ENCODE data around the gene SPPL3. TPM values are rescaled to one million over a fixed set of nuclear protein-coding genes. Genes with fewer than 3 reads are reported as not detected.
"Not testable (repeated sequence)": the region's sequence is repeated elsewhere in the genome, so short reads cannot be mapped to it uniquely, and the experiment has no call there.

Gene SPPL3, protein sequence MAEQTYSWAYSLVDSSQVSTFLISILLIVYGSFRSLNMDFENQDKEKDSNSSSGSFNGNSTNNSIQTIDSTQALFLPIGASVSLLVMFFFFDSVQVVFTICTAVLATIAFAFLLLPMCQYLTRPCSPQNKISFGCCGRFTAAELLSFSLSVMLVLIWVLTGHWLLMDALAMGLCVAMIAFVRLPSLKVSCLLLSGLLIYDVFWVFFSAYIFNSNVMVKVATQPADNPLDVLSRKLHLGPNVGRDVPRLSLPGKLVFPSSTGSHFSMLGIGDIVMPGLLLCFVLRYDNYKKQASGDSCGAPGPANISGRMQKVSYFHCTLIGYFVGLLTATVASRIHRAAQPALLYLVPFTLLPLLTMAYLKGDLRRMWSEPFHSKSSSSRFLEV
- 7.4 and 7.5 TPM in 2 replicates for total RNA-seq (2014; rRNA removed; shearing (Covaris generic))
- polyA plus RNA-seq (2015; cell fraction: cytosol; rRNA removed) = 51.2 and 56.2 TPM in 2 replicates
- 8.2 and 16.0 TPM in 2 replicates for polyA plus RNA-seq (2015; cell fraction: nucleus; rRNA removed)

- DNase-seq (ENCODE audit: low read depth, low spot score) = peak; percentile 82
- in situ Hi-C loops (cut with HindIII; ENCODE audit: low pct_unique_long_range_greater_than_20kb, low sequenced_read_pairs) = no loop called here
These were observed at the start of gene SPPL3 for GRCh38 chr12:120904197-120904773. TSS of gene SPPL3 (minus strand) at chr12:120904358. CDS start at chr12:120903867, 491 bp downstream.

DNA sequence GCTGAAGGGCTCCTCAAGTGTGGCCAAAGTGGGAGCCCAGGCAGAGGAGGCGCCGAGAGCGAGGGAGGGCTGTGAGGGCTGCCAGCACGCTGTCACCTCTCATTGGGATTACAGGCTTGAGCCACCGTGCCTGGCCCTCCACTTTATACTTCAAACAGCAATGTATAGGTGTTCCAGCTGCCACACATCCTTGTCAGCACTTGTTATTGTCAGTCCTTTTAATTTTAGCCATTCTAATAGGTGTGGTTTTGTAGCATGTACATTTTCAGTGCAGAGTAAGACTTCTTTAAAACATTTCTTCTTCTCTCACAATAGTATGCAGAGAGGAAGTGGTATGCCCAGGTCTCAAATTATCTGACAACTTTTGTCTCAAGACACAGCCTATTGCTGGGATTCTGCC lies 46.6 kb upstream of the SPPL3 start:
- in situ Hi-C loops (cut with HindIII; ENCODE audit: low pct_unique_long_range_greater_than_20kb, low sequenced_read_pairs) = no loop called here
- no peak for DNase-seq (ENCODE audit: low read depth, low spot score)

DNA sequence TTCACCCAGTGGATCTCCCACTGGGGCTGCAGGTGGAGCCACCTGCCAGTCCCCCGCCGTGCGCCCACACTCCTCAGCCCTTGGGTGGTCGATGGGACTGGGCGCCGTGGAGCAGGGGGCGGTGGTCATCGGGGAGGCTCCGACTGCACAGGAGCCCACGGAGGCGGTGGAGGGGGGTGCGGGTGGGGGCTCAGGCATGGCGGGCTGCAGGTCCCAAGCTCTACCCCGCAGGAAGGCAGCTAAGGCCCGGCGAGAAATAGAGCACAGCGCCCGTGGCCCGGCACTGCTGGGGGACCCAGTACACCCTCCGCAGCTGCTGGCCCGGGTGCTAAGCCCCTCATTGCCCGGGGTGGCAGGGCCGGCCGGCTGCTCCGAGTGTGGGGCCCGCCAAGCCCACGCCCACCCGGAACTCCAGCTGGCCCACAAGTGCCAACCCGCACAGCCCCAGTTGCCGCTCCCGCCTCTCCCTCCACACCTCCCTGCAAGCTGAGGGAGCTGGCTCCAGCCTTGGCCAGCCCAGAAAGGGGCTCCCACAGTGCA lies 46.2 kb upstream of the SPPL3 start:
- in situ Hi-C loops (cut with HindIII; ENCODE audit: low pct_unique_long_range_greater_than_20kb, low sequenced_read_pairs) = not testable (repeated sequence)

DNA sequence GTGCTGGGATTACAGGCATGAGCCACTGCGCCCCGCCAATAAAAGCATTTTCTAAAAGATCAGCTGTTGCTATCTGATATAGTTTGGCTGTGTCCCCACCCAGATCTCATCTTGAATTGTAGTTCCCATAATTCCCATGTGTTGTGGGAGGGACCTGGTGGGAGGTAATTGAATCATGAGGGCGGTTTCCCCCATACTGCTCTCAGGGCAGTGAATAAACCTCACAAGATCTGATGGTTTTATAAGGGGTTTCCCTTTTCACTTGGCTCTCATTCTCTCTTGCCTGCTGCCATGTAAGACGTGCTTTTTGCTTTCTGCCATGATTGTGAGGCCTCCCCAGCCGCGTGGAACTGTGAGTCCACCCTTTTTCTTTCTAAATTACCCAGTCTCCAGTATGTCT lies 41.4 kb upstream of the SPPL3 start:
- DNase-seq (ENCODE audit: low read depth, low spot score); in situ Hi-C loops (cut with HindIII; ENCODE audit: low pct_unique_long_range_greater_than_20kb, low sequenced_read_pairs): not testable (repeated sequence)

More for the DNA sequence above, 46.2 kb upstream of the SPPL3 start:
- not testable (repeated sequence) for DNase-seq (ENCODE audit: low read depth, low spot score)

DNA sequence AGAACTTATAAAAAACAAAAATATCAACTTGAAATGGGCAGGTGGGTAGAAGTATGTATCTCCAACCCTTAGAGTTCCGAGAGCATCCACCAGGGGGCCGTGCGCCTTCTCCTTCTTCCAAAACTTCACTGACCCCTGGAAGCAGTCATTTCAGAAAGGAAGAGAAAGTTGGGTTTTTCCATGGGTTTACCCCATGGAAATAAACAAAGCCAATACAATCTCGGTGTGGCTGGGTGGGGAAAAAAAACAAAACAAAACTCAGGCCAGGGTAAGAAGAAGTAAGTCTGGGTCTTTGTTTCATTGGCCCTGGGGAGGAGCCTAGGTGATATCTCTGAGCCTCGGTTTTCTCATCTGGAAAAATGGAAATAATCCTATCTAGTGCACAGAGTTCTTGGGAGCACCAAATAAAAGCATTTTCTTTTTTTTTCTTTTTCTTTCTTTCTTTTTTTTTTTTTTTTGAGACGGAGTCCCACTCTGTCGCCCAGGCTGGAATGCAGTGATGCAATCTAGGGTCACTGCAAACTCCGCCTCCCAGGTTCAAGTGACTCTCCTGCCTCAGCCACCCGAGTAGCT lies 40.6 kb upstream of the SPPL3 start:
- in situ Hi-C loops (cut with HindIII; ENCODE audit: low pct_unique_long_range_greater_than_20kb, low sequenced_read_pairs) = no loop called here

DNA sequence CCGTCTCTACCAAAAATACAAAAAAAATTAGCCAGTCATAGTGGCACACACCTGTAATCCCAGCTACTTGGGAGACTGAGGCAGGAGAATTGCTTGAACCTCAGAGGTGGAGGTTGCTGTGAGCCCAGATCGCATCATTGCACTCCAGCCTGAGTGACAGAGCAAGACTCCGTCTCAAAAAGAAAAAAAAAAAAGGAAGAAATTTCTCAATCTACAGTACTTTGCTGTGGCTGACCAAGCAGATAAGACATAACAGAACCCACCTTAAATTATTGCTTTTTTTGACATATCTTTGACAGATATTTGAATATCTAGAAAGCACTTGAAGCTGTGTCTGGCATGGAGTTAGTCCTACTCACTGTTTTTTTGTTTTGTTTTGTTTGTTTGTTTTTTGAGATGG lies 39.3 kb upstream of the SPPL3 start:
- in situ Hi-C loops (cut with HindIII; ENCODE audit: low pct_unique_long_range_greater_than_20kb, low sequenced_read_pairs) = no loop called here
- no peak for DNase-seq (ENCODE audit: low read depth, low spot score)

More for the DNA sequence above, 40.6 kb upstream of the SPPL3 start:
- peak; percentile 73 for DNase-seq (ENCODE audit: low read depth, low spot score)

DNA sequence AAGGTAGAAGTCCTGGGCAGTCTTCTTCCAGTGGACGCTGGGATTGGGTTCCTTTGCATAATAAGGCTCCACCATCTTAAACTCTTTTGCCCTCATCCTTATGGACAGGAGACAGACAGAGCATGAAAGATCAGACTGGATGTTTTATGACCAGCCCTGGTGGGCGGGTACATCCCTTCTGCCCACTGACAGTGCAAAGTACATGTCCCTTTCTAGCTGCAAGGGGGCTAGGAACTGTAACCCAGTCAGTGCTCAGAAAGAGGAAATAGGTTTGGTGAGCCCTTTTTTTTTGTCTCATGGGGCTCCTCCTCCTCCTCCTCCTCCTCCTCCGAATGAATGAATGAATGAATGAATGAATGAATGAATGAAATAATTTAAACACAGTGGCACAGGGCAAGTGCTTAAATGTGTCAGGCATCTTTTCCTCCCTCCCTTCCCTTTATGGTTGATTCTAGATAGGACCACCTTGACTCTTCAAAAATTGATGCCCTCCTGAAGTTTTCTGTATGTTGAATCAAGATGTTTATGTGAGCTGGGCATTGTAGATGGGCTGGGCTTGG lies 37.8 kb upstream of the SPPL3 start:
- DNase-seq (ENCODE audit: low read depth, low spot score) = no peak
- in situ Hi-C loops (cut with HindIII; ENCODE audit: low pct_unique_long_range_greater_than_20kb, low sequenced_read_pairs) = no loop called here

DNA sequence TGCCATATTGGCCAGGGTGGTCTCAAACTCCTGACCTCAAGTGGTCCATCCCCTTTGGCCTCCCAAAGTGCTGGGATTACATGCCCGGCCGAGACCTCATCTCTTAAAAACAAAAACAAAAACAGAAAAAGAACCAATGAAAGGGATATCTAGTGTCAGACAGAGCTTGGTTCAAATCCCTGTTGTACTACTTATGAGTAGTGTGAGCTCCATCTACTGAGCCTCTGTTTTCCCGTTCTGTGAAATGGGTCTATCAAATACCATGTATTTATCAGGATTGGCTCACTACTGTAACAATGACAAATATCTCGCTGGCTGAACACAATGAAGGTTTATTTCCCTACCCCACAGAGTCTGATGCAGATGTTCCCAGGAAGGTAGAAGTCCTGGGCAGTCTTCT lies 37.3 kb upstream of the SPPL3 start:
- DNase-seq (ENCODE audit: low read depth, low spot score) = no peak
- in situ Hi-C loops (cut with HindIII; ENCODE audit: low pct_unique_long_range_greater_than_20kb, low sequenced_read_pairs) = no loop called here

DNA sequence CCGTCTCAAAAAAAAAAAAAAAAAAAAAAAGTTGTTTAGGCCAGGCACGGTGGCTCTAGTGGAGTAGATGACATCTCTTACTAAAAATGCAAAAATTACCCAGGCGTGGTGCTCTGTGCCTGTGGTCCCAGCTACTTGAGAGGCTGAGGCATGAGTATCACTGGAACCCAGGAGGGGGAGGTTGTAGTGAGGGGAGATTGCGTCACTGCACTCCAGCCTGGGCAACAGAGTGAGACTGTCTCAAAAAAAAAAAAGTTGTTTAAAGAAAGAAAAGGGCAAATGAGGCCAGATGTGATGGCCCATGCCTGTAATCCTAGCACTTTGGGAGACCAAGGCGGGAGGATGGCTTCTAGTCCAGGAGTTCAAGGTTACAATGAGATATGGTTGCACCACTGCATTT lies 36.6 kb upstream of the SPPL3 start:
- in situ Hi-C loops (cut with HindIII; ENCODE audit: low pct_unique_long_range_greater_than_20kb, low sequenced_read_pairs) = no loop called here
- DNase-seq (ENCODE audit: low read depth, low spot score) = no peak

GRCh38 chr12:120940006-120940405 lies 35.8 kb upstream of the SPPL3 start:
- in situ Hi-C loops (cut with HindIII; ENCODE audit: low pct_unique_long_range_greater_than_20kb, low sequenced_read_pairs) = no loop called here
- DNase-seq (ENCODE audit: low read depth, low spot score) = no peak

- DNase-seq (ENCODE audit: low read depth, low spot score) = no peak
- in situ Hi-C loops (cut with HindIII; ENCODE audit: low pct_unique_long_range_greater_than_20kb, low sequenced_read_pairs) = no loop called here
These were observed 35.4 kb upstream of the SPPL3 start for GRCh38 chr12:120939523-120939922.

- in situ Hi-C loops (cut with HindIII; ENCODE audit: low pct_unique_long_range_greater_than_20kb, low sequenced_read_pairs) = no loop called here
- no peak for DNase-seq (ENCODE audit: low read depth, low spot score)
These were observed 34.3 kb upstream of the SPPL3 start for GRCh38 chr12:120938496-120938895.

GRCh38 chr12:120936197-120936596 lies 32.0 kb upstream of the SPPL3 start:
- DNase-seq (ENCODE audit: low read depth, low spot score) = no peak
- in situ Hi-C loops (cut with HindIII; ENCODE audit: low pct_unique_long_range_greater_than_20kb, low sequenced_read_pairs) = no loop called here

- in situ Hi-C loops (cut with HindIII; ENCODE audit: low pct_unique_long_range_greater_than_20kb, low sequenced_read_pairs) = no loop called here
- DNase-seq (ENCODE audit: low read depth, low spot score) = no peak
These were observed 29.6 kb upstream of the SPPL3 start for GRCh38 chr12:120933786-120934185.

- no peak for DNase-seq (ENCODE audit: low read depth, low spot score)
- in situ Hi-C loops (cut with HindIII; ENCODE audit: low pct_unique_long_range_greater_than_20kb, low sequenced_read_pairs) = no loop called here
These were observed 28.9 kb upstream of the SPPL3 start for GRCh38 chr12:120932956-120933526.

GRCh38 chr12:120932058-120932457 lies 27.9 kb upstream of the SPPL3 start:
- in situ Hi-C loops (cut with HindIII; ENCODE audit: low pct_unique_long_range_greater_than_20kb, low sequenced_read_pairs) = no loop called here
- DNase-seq (ENCODE audit: low read depth, low spot score) = peak; percentile 75

- DNase-seq (ENCODE audit: low read depth, low spot score) = no peak
- in situ Hi-C loops (cut with HindIII; ENCODE audit: low pct_unique_long_range_greater_than_20kb, low sequenced_read_pairs) = no loop called here
These were observed 25.9 kb upstream of the SPPL3 start for GRCh38 chr12:120930032-120930431.

Data from SK-MEL-5 (cell line).